ENCODE results near the gene TBX1.

Gene TBX1

GRCh38 chr22:19744350-19745006 is 16.1 kb upstream of the TBX1 start:
- no peaks in the 10 kb centered on the region for H3K4me1 ChIP-seq (ENCODE audit: control insufficient read depth, insufficient read depth, low read length)
- H3K4me3 ChIP-seq (ENCODE audit: low read length), result no peak overlapping the region
- peaks cover 9% of the 10 kb centered on the region for H3K27me3 ChIP-seq (ENCODE audit: control insufficient read depth, insufficient read depth, low read length)
- no peaks in the 10 kb centered on the region for H3K36me3 ChIP-seq (ENCODE audit: control insufficient read depth, insufficient read depth, low read length)
- no peaks in the 10 kb centered on the region for H3K9me3 ChIP-seq (ENCODE audit: control insufficient read depth, low read length)
- H3K9ac ChIP-seq (ENCODE audit: low read length), result no peak overlapping the region

- Histone ChIP-seq H3K4me3 (ENCODE audit: low read length) (no peak overlapping the region), H3K4me1 (ENCODE audit: control insufficient read depth, insufficient read depth, low read length) (no peaks in the 10 kb centered on the region), H3K36me3 (ENCODE audit: control insufficient read depth, insufficient read depth, low read length) (no peaks in the 10 kb centered on the region), H3K27me3 (ENCODE audit: control insufficient read depth, insufficient read depth, low read length) (peaks cover 16% of the 10 kb centered on the region), H3K9ac (ENCODE audit: low read length) (no peak overlapping the region), H3K9me3 (ENCODE audit: control insufficient read depth, low read length) (no peaks in the 10 kb centered on the region)
These were observed 15.2 kb upstream of the TBX1 start for GRCh38 chr22:19745155-19746101.

- peaks cover 27% of the 10 kb centered on the region for H3K27me3 ChIP-seq (ENCODE audit: control insufficient read depth, insufficient read depth, low read length)
- no peaks in the 10 kb centered on the region for H3K4me1 ChIP-seq (ENCODE audit: control insufficient read depth, insufficient read depth, low read length)
- no peaks in the 10 kb centered on the region for H3K9me3 ChIP-seq (ENCODE audit: control insufficient read depth, low read length)
- no peak overlapping the region for H3K4me3 ChIP-seq (ENCODE audit: low read length)
- no peak overlapping the region for H3K9ac ChIP-seq (ENCODE audit: low read length)
- no peaks in the 10 kb centered on the region for H3K36me3 ChIP-seq (ENCODE audit: control insufficient read depth, insufficient read depth, low read length)
These were observed 13.9 kb upstream of the TBX1 start for GRCh38 chr22:19746726-19747125.

GRCh38 chr22:19747551-19747950 is 13.0 kb upstream of the TBX1 start:
- Histone ChIP-seq H3K27me3 (ENCODE audit: control insufficient read depth, insufficient read depth, low read length) (peaks cover 32% of the 10 kb centered on the region), H3K36me3 (ENCODE audit: control insufficient read depth, insufficient read depth, low read length) (no peaks in the 10 kb centered on the region)

GRCh38 chr22:19748139-19748538 is 12.4 kb upstream of the TBX1 start:
- Histone ChIP-seq H3K4me1 (ENCODE audit: control insufficient read depth, insufficient read depth, low read length) (no peaks in the 10 kb centered on the region), H3K9me3 (ENCODE audit: control insufficient read depth, low read length) (no peaks in the 10 kb centered on the region), H3K4me3 (ENCODE audit: low read length) (no peak overlapping the region), H3K9ac (ENCODE audit: low read length) (no peak overlapping the region), H3K27me3 (ENCODE audit: control insufficient read depth, insufficient read depth, low read length) (peaks cover 38% of the 10 kb centered on the region), H3K36me3 (ENCODE audit: control insufficient read depth, insufficient read depth, low read length) (no peaks in the 10 kb centered on the region)

More at GRCh38 chr22:19747551-19747950, 13.0 kb upstream of the TBX1 start:
- Histone ChIP-seq H3K4me1 (ENCODE audit: control insufficient read depth, insufficient read depth, low read length) (no peaks in the 10 kb centered on the region), H3K4me3 (ENCODE audit: low read length) (no peak overlapping the region), H3K9ac (ENCODE audit: low read length) (no peak overlapping the region), H3K9me3 (ENCODE audit: control insufficient read depth, low read length) (no peaks in the 10 kb centered on the region)

- Histone ChIP-seq H3K36me3 (ENCODE audit: control insufficient read depth, insufficient read depth, low read length) (no peaks in the 10 kb centered on the region), H3K27me3 (ENCODE audit: control insufficient read depth, insufficient read depth, low read length) (peaks cover 48% of the 10 kb centered on the region), H3K4me3 (ENCODE audit: low read length) (no peak overlapping the region), H3K9ac (ENCODE audit: low read length) (no peak overlapping the region), H3K9me3 (ENCODE audit: control insufficient read depth, low read length) (no peaks in the 10 kb centered on the region), H3K4me1 (ENCODE audit: control insufficient read depth, insufficient read depth, low read length) (no peaks in the 10 kb centered on the region)
These were observed 11.4 kb upstream of the TBX1 start for GRCh38 chr22:19748991-19749664.

GRCh38 chr22:19749876-19750275 is 10.7 kb upstream of the TBX1 start:
- Histone ChIP-seq H3K27me3 (ENCODE audit: control insufficient read depth, insufficient read depth, low read length) (peaks cover 55% of the 10 kb centered on the region), H3K9me3 (ENCODE audit: control insufficient read depth, low read length) (no peaks in the 10 kb centered on the region), H3K9ac (ENCODE audit: low read length) (no peak overlapping the region), H3K4me1 (ENCODE audit: control insufficient read depth, insufficient read depth, low read length) (no peaks in the 10 kb centered on the region), H3K36me3 (ENCODE audit: control insufficient read depth, insufficient read depth, low read length) (no peaks in the 10 kb centered on the region), H3K4me3 (ENCODE audit: low read length) (no peak overlapping the region)

- Histone ChIP-seq H3K4me1 (ENCODE audit: control insufficient read depth, insufficient read depth, low read length) (no peaks in the 10 kb centered on the region), H3K9me3 (ENCODE audit: control insufficient read depth, low read length) (no peaks in the 10 kb centered on the region), H3K4me3 (ENCODE audit: low read length) (no peak overlapping the region), H3K9ac (ENCODE audit: low read length) (no peak overlapping the region), H3K27me3 (ENCODE audit: control insufficient read depth, insufficient read depth, low read length) (peaks cover 64% of the 10 kb centered on the region), H3K36me3 (ENCODE audit: control insufficient read depth, insufficient read depth, low read length) (no peaks in the 10 kb centered on the region)
These were observed 9.8 kb upstream of the TBX1 start for GRCh38 chr22:19750507-19751490.

GRCh38 chr22:19751497-19752245 is 8.9 kb upstream of the TBX1 start:
- Histone ChIP-seq H3K27me3 (ENCODE audit: control insufficient read depth, insufficient read depth, low read length) (peaks cover 73% of the 10 kb centered on the region), H3K36me3 (ENCODE audit: control insufficient read depth, insufficient read depth, low read length) (no peaks in the 10 kb centered on the region), H3K9ac (ENCODE audit: low read length) (no peak overlapping the region), H3K4me1 (ENCODE audit: control insufficient read depth, insufficient read depth, low read length) (peaks cover 3% of the 10 kb centered on the region), H3K4me3 (ENCODE audit: low read length) (no peak overlapping the region), H3K9me3 (ENCODE audit: control insufficient read depth, low read length) (no peaks in the 10 kb centered on the region)

- Histone ChIP-seq H3K9me3 (ENCODE audit: control insufficient read depth, low read length) (no peaks in the 10 kb centered on the region), H3K36me3 (ENCODE audit: control insufficient read depth, insufficient read depth, low read length) (no peaks in the 10 kb centered on the region), H3K4me1 (ENCODE audit: control insufficient read depth, insufficient read depth, low read length) (peaks cover 9% of the 10 kb centered on the region), H3K27me3 (ENCODE audit: control insufficient read depth, insufficient read depth, low read length) (peaks cover 89% of the 10 kb centered on the region), H3K4me3 (ENCODE audit: low read length) (no peak overlapping the region), H3K9ac (ENCODE audit: low read length) (no peak overlapping the region)
These were observed 7.3 kb upstream of the TBX1 start for GRCh38 chr22:19753090-19753842.

All from mucosa of stomach (tissue), 1 donor.